Dedifferentiated amniotic fluid mesenchymal stem cell (primary cell): ENCODE data around the gene CHST11.
"Not testable (repeated sequence)": the region's sequence is repeated elsewhere in the genome, so short reads cannot be mapped to it uniquely, and the experiment has no call there.

Experiments used
- DNase-seq: peaks from one replicate; pipeline ENCODE4 v3.0.0-alpha.2; 2016; ENCODE audit errors: extremely low spot score

CHST11 gene

GRCh38 chr12:104740668-104741067 lies 283.9 kb downstream of the CHST11 start:
- DNase-seq, result no peak

DNA sequence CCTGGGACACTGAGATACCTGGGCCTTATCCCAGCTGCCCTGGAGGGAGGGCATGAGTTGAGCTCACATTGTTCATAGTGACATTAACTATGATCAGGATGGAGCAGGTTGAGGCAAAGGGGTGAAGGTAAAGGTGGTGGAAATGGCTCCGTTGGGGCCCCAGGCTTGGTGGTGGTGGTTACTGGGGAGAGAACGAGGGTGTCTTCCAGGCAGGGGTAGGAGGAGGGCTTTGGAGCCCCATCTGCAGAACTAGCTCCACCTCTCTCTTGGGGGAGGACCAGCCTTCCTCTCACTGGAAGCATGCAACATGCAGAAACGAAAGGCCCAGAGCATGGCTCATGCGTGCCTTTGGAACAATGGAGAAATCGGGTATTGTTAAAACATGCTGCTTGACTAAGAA lies 284.3 kb downstream of the CHST11 start:
- DNase-seq, result no peak

- DNase-seq, result no peak
Measured at GRCh38 chr12:104741497-104742367, 285.0 kb downstream of the CHST11 start.

DNA sequence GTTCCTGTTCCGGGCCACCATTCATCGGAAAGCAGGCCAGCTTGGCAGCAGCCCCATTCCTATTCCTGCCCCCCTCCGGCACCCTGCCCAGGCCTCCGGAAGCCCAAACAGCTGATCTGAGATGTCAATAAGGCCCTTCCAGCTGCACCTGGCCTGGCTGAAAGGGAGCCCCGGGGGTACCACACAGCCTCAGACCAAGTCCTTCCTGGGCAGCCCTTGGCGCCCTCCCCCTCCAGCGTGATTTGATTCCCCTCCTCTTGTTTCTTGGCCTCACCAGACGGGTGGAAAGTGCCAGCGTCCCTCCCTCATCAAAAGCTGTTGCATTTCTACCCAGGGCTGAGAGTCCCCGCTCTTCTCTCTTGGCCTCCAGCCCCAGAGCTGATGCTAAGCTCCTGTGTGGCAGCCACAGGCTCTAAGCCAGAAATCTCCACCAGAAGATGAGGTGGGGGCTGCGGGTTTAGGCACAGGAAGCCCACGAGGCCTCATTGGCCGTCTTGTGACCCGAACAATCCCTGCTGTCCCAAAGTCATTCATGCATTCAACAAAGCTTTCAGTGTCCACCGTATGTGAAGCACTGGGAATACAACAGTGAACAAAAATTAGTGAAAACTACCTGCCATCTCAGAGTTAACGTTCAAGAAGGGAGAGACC lies 285.9 kb downstream of the CHST11 start:
- no peak for DNase-seq

GRCh38 chr12:104743202-104743580 lies 286.4 kb downstream of the CHST11 start:
- no peak for DNase-seq

DNA sequence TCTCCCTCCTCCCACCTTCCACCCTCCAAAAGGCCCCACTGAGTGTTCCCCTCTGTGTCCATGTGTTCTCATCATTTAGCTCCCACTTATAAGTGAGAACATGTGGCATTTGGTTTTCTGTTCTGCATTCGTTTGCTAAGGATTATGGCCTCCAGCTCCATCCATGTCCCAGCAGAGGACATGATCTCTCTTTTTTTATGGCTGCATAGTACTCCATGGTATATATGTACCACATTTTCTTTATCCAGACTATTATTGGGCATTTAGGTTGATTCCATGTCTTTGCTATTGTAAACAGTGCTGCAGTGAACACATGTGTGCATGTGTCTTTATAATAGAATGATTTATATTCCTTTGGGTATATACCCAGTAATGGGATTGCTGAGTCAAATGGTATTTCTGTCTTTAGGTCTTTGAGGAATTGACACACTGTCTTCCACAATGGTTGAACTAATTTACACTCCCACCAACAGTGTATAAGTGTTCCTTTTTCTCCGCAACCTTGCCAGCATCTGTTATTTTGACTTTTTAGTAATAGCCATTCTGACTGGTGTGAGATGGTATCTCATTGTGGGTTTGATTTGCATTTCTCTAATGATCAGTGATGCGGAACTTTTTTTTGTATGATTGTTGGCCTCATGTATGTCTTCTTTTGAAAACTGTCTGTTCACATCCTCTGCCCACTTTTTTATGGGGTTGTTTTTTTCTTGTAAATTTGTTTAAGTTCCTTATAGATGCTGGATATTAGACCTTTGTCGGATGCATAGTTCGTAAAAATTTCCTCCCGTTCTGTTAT lies 287.2 kb downstream of the CHST11 start:
- not testable (repeated sequence) for DNase-seq

DNA sequence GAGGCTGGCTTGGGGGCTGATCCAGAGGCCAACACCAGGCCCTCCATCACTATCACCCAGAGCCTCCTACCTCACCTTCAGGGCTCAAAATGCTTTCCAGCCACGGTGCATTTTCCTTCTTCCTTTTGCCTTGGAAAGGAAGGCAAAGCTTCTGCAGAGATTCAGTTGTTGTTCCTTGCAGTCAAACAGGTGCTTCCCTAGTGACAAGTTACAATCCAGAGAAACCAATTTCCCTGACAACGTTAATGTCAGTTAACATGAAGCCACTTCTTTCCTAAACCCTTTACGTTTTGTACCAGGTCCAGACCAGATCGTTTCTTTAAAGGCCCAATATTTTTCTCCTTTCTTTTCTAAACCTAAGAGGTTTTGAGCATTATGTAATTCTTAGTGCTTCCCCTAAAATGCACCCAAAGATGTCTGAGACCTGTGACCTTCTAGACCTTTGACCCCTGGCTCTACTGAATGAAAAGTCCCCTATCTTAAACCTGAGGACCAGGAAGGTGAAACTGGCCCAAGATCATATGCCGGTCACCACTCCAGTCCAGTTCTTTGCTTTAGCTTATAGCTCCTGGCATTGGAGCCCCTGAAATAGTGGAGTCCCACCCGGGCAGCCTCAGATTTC lies 289.8 kb downstream of the CHST11 start:
- no peak for DNase-seq

- no peak for DNase-seq
Measured at GRCh38 chr12:104747330-104747729, 290.6 kb downstream of the CHST11 start.

DNA sequence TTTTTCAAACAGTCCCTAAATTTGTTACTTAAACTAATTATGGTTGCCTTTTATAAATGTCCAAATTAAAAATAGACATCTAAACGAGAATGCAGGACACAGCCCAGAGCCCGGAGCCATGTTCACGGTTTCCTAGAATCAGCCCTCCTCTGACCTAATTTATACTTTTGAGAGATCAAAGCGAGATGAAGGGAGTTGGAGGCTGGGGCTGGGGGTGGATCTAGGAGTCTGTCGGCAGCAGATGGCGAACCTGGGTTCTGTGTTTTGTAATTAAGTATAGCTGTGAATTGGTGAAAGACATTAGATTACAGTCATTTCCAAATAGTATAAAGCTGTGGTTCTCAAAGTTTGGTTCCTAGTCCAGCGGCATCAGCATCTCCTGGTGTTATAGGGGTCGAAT lies 291.2 kb downstream of the CHST11 start:
- no peak for DNase-seq

- no peak for DNase-seq
Measured at GRCh38 chr12:104748356-104748755, 291.6 kb downstream of the CHST11 start.

DNA sequence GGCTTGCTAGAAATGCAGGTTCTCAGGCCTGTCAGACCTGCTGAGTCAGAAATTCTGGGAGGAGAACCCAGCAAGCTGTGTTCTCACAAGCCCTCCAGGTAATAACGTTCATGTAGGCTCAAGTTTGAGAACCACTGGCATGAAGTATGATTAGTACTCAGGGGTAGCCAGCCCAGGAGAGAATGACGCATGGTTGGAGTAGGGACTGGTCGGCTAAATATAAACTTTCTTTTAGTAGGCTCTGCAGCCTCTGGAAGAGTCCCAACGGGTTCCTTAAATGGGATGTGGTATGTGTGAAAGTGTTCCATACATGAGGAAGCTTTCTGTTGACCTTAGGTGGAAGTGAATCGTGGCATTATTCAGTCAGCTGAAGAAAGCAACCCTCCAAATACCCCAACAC lies 292.0 kb downstream of the CHST11 start:
- peak; percentile 16 for DNase-seq

DNA sequence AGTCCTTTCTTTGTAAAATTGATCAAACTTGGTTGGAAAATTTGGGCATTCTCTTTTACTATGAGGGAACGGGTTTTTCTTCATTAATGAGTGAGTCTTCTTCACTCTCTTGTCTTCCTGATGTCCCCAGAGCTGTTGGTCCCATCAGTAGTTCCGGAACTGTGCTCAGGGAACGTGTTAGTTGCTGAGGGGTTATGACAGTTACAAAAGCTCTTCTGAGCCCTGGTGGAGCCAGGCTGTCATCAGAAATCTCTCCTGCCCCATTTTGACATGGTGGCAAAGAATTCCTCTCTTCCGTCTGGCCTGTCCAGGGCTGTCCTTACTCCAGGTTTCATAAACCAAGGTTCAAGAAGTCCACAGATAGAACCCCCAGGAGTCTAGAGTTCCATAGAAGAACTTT lies 292.8 kb downstream of the CHST11 start:
- DNase-seq, result no peak

DNA sequence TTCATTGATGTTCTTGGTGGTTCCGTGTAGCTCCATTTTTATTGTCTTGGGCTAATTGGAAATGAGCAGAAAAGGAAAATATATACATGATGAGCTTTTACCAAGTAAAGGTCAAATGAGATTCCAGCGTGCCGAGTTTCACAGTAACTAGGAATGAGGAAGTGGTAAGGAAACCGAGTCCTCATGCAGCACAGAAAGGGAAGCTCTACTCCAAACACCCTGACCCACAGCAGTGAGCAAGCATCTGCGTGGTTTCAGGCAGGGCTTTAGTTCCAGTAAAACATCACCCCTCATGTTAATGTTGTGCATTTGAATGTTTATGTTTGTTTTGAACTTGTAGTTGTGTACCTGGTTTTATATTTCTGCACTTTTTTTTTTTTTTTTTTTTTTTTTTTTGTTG lies 293.3 kb downstream of the CHST11 start:
- peak; percentile 22 for DNase-seq

- DNase-seq, result no peak
Measured at GRCh38 chr12:104751120-104751519, 294.4 kb downstream of the CHST11 start.

DNA sequence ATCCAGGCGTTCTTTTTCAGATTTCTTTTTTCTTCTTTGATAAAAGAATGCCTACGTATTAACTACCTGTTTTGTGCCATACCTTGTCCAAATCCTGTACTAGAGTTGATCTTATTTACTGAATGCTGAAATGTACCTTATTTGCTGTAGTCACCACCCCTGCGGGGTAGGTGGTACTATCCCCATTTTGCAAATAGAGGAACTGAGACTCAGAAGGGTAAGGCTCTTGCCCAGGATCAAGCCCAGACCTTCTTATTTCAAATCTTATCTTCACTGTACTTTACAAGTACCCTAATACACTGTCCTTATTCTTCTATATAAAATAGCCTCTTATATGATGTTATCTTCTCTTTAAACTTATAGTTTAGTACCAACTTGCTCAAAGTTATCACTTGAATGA lies 294.8 kb downstream of the CHST11 start:
- no peak for DNase-seq

DNA sequence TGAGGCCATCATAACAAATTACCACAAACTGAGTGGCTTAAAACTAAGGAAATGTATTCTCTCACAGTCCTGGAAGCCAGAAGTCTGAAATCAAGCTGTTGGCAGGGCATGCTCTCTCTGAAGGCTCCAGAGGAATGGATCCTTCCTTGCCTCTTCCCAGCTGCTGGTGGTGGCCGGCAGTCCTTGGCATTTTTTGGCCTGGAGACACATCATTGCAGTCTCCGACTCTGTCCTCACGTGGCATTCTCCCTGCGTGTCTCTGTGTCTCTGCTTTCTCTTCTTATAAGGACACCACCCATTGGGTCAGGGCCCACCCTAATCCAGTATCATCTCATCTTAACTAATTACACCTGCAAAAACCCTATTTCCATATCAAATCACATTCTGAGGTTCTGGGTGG lies 295.3 kb downstream of the CHST11 start:
- no peak for DNase-seq

DNA sequence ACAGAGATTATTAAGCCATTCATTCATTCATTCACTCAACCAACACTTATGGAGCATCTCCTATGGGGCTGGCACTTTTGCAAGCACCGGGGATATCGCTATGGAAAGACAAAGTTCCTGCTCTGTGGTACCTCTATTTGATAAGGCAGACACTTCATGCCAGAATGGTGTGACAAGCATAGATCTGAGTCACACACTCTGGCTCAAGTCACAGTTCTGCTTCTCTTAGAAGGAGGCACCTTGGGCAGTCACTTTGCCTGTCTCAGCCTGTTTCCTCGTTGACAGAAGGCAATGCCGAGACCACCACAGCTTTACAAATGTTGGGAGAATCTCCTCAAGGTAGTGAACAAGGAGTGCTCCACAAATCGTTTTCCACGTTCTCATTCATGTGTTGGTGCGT lies 296.1 kb downstream of the CHST11 start:
- no peak for DNase-seq

DNA sequence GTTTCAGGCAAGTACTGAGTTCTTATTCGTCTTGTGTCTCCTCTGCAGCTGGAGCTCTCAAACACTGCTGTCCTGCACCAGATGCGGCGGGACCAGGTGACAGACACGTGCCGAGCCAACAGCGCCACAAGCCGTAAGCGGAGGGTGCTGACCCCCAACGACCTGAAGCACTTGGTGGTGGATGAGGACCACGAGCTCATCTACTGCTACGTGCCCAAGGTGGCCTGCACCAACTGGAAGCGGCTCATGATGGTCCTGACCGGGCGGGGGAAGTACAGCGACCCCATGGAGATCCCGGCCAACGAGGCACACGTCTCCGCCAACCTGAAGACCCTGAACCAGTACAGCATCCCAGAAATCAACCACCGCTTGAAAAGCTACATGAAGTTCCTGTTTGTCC lies 300.2 kb downstream of the CHST11 start:
- DNase-seq, result no peak

DNA sequence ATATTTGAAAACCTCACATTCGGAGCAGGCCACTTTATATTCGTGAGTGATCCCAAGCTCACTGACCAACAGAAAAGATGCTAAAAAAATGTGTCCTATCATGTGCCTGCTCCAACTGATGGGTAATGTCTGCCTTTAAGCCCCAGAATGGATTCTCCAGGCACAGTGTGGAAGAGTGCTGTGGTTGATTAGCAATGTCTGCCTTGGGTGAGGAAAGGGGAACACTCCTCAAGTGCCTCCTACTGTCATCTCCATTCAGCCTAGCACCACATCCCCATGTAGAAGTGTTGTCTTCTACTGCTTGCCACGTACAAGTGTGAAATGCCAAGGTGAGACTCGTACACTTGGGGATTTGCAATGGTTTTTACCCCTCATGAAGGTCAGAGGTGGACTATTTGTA lies 302.0 kb downstream of the CHST11 start:
- no peak for DNase-seq

GRCh38 chr12:104761091-104761490 lies 304.3 kb downstream of the CHST11 start:
- DNase-seq, result no peak

DNA sequence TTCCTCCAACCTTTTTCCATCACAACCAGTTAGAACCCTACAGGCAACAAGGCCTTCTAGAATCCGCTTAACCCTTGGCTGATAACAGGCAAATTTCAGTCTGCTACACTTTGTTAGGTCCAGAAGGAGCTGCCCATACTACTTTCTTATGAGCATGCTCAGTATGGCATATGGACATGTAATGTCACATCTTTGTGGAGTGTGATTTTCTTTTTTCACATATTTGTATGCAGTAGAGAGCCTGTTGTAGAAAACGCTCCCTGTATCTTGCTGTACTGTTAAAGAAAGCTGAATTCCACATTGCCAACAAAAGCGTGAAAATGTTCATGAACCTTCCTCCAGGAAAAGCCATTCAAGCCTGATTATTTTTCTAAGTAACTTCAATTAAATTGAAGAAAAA lies 304.9 kb downstream of the CHST11 start:
- DNase-seq, result no peak

- DNase-seq, result no peak
Measured at GRCh38 chr12:104763168-104763805, 306.5 kb downstream of the CHST11 start.
